HG02885 (cell line): ENCODE measurements around the gene NOVA2.
A peak's percentile ranks its signal among the peaks of the same experiment; 100 is the strongest.

ENCODE experiments used
- ATAC-seq: cut with Tn5 transposase; IDR thresholded peaks from one replicate; pipeline ENCODE4 v1.9.1; 2021; ENCODE audit warnings: mild to moderate bottlenecking; ENCODE audit not compliant: unreplicated experiment, poor library complexity

Gene NOVA2

DNA sequence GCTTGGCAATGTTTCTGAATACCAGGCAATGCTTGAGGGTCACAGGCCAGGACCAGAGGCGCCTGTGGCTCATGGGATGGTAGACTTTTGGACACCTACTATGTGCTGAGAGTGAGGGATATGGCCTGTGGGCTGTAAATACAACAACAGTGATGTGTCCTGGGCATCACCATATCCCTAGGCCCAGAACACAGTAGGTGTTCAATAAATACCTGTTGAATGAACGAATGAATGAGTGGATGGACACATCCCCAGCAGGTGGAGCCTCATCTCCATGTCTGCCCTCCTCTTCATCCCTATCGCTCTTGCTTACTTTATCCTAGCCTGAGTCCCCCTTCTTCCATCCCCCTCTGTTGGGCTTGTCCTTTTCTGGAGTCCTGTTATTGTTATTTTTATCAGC, 42.6 kb downstream of the NOVA2 start:
- no peak for ATAC-seq

DNA sequence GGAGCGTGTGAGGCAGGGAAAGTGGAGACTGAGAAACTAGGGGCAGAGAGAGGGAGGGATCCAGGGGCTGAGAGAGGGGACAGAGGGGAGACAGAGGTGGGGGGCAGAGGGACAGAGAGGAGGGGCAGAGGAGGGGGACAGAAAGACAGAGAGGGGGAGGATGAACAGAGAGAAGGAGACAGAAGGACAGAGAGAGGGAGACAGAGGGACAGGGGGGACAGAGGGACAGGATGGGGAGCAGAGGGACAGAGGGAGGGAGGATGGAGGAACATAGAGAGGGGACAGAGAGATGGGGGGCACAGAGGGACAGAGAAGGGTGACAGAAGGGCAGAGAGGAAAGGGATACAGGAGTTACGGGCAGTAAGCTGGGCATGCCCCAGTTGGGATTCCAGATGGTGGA, 44.4 kb downstream of the NOVA2 start:
- no peak for ATAC-seq

DNA sequence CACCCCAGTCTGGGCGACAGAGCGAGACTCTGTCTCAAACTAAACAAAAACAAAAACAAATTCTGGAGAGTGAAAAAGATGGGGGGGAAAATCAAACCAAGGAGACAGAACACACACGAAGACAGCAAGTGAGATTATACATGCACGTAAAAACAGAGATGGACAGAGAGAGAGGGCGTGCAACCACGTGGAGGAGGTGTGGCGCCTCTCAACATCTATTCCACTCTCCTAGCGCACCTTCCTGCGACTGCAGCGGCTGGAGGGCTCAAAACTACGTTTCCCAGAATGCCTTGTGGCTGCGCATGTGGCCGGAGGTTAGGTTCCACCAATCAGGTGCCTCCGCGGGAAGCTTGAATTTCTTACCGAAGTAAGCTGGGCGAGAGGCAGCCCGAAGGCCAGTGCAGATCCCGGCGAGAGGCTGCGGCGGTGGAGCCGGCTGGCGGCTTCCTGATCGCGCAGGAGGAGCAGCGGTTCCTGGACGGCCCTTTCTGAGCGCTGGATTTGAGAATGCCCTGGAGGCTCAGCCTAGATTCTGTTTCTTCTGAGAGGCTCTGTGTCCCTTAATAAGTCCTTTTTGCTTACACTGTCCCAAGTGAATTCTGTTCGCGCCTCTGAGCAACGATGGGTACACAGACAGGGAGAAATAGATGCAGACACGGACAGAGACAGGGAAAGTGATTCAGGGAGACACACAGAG, 46.0 kb downstream of the NOVA2 start:
- no peak for ATAC-seq

DNA sequence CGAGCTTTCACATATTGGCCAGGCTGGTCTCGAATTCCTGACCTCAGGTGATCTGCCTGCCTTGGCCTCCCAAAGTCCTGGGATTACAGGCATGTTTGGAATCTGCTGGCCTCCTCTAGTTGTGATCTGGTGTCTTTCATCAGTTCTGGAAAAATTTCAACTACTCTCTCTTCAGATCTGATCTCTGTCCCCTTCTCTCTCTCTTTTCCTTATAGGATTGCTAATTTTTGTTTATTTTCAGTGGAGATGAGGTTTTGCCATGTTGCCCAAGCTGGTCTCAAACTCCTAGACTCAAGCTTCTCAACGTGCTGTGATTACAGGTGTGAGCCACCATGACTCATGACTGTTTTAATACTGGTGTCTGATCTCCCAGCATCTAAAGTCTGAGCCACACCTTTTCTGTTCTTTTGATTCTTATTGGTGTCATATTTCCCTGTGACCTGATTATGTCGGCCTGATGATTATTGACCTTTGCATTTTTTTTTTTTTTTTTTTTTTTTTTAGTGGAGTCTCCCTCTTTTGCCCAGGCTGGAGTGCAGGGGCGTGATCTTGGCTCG, 48.7 kb downstream of the NOVA2 start:
- ATAC-seq = no peak

DNA sequence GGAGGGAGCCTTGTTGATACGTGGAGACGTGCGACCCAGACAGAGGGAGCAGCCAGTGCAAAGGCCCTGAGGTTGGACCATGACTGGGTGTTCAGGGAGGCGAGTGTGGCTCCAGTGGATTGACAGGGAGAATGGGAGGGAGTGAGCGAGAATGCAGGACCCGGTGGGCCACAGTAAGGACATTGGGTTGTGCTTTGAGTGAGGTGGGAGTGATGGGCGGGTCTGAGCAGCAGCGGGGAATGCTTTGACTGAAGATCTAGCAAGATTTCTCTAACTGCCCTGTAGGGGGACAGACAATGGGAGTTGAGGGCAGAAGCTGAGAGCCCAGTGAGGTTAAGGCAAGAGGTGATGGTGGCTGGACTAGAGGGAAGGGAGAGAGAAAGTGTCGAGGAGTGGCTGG, 51.4 kb downstream of the NOVA2 start:
- no peak for ATAC-seq

DNA sequence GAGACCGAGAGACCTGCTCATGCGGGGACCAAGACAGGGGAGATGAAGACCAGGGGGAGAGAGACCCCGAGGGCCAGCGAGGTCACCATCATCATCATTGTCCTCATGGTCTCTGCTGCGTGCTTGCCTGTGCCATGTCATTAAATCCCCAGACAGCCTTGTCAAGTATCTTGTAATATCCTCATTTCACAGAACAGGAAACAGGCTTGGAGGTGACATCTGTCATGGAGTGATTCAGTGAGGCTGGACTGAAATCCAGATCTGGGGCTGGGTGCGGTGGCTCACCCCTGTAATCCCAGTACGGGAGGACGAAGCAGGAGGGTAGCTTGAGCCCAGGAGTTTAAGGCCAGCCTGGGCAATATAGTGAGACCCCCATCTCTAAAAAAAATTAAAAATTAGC, 53.2 kb downstream of the NOVA2 start:
- ATAC-seq = no peak

DNA sequence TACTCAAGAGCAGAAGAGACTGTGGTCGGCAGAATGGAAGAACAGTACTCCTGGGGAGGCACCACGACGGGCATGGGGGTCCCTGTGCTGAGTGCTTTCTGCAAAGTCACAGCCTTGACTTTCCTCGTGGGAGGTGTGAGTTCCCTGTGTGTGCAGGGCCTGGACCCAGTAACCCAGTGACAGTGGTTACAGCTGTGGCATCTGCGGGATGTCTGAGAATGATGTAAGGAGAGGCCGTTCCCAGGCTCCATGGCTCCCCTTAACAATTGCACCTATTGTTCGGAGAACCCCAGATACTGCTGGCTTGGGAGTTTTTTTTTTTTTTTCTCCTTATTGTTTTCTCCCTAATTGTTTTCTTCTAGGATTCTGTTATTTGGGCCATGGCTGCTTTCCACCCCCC, 54.0 kb downstream of the NOVA2 start:
- ATAC-seq = no peak

DNA sequence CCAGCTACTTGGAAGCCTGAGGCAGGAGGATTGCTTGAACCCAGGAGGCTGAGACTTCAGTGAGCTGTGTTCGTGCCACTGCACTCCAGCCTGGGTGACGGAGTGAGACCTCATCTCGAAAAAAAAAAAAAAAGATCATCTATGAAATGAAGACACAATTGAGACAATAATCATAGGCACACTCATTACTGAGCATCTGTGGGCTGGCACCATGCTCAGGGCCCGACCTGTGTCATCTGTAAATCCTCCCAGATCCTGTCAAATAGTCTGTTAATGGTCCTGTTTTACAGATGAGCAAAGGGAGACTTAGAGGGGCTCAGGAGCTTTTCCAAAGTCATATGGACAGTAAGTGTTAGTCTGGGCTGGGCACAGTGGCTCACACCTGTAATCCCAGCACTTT, 54.9 kb downstream of the NOVA2 start:
- ATAC-seq = no peak

DNA sequence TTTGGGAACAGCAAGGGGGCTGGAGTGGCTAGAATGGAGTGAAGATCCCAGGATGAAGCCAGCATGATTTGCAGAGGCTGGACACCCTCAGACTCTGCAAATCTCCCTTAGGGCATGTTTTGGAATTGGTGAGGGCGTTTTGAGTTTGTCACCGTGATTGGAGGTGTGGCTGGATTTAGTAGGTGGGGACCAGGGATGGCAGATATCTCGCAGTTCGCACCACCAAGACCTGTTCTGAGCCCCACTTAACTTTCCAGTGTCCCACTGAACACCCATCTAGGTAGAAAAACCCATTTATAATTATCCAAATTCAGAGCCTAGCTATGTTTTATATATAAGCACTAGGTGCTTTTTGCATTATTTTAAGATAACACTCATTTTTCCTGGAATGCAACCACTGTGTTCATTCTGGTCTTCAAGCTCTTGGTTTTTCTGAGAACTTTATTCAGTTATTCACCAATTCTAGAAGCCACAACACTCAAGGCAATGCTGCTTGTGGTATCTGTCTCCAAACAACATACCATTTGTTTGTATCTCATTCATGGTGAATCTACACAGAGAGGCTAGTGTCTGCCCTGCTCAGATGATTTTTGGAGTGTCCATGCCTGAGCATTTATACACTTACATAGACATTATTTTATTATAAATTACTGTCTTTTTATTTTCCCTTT, 56.1 kb downstream of the NOVA2 start:
- no peak for ATAC-seq

DNA sequence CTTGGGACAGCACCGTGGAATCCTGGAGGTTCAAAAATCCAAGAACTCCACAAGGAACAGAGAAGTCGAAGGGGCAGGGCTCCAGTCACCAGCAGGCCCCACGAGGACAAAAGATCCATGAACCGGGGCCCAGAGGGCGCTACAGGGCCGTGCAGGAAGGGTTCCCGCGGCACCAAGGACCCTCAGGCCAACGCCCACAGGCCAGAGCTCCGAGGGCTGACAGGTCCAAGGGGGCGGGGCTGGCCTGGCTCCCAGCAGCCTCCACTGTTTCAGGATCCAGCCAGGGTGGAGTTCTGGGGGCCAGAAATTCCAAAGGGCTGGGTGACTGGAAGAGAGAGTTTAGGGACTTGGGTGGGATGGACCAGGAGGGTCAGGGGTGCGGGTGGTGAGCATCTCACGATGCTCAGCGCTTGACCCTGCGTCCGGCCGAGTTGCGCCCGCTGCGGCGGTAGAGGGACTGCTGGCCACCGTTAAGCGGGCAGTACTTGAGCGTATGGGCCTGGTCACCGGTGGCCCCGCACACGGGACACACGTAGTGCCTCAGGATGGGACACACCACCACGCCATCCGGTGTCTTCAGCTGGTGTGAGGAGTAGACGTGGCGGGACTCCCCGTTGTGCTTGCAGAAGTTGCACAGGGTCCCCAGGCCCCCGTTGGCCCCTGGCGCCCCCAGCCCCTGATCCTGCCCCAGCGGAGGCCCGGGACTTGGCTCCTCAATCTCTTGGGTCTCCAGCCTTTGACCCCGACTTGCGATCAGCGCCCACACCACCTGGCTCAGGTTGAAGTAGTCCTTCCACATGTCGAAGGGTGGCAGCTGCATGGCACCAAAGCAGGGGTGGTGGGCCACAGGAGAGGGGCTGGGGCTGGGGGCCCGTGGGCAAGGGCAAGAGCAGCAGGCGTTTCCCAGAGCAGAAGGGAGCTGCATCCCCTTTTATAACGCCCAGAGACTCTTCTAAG, 59.5 kb downstream of the NOVA2 start, which contains the start of gene NANOS2:
Gene NANOS2 (minus strand): TSS at position 905 of the 957 bp plus-strand sequence. CDS start 85 bp downstream, at position 820.
- ATAC-seq = no peak

DNA sequence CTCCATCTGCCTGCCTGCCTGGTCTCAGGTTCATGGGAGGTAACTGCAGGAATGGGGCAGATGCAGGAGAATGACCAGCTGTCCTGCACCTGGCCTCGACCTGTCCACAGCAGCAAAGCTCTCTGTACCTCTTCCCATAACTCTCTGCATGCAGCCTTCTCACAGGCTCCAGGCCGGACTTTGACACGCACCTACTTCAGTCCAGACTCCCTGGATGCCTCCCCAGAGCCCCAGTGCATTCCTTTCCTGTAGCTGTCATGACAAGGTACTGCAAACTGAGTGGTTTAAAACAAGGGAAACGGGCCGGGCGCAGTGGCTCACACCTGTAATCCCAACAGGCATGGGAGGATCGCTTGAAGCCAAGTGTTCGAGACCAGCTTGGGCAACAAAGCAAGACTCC, 62.4 kb downstream of the NOVA2 start:
- ATAC-seq = no peak

DNA sequence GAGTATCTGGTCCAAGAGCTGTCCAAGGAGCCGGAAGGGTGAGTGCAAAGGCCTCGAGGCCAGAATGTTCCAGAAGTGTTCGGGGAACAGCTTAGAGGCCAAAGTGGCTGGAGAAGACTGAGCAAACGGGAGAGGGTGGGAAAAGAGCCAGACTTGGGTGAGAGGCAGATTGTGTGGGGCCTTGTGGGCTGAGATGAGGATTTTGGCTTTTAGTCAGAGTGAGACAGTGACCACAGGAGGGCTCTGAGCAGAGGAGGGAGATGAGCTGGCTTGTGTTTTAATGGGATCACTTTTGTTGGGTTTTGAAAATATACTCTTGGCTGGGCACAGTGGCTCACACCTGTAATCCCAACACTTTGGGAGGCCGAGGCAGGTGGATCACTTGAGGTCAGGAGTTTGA, 64.7 kb downstream of the NOVA2 start:
- ATAC-seq = no peak

DNA sequence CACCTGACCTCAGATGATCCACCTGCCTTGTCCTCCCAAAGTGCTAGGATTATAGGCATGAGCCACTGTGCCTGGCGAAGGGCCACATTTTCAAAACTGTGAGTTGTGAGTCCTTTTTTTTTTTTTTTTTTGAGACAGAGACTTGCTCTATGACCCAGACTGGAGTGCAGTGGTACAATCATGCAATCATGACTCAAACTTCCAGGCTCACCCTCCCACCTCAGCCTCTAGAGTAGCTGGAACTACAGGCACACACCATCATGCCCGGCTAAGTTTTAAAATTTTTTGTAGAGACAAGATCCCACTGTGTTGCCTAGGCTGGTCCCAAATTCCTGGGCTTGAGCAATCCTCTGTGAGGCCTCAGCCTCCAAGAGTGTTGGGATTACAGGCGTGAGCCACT, 67.4 kb downstream of the NOVA2 start:
- ATAC-seq = no peak

DNA sequence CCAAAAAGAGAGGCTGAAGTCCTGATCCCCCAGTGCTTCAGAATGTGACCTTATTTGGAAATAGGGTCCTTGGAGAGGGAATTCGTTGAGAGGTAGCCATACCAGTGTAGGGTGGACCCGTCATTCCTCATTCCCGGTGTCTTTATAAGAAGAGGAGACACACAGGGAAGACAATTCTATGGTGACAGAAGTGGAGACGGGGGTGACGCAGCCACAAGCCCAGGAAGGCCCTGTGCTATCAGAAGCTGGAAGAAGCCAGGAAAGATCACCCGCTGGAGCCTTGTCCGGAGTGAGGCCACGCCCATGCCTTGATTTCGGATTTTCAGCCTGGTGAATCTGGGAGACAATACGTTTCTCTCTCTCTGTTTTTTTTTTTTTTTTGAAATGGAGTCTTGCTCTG, 68.7 kb downstream of the NOVA2 start:
- ATAC-seq = no peak

DNA sequence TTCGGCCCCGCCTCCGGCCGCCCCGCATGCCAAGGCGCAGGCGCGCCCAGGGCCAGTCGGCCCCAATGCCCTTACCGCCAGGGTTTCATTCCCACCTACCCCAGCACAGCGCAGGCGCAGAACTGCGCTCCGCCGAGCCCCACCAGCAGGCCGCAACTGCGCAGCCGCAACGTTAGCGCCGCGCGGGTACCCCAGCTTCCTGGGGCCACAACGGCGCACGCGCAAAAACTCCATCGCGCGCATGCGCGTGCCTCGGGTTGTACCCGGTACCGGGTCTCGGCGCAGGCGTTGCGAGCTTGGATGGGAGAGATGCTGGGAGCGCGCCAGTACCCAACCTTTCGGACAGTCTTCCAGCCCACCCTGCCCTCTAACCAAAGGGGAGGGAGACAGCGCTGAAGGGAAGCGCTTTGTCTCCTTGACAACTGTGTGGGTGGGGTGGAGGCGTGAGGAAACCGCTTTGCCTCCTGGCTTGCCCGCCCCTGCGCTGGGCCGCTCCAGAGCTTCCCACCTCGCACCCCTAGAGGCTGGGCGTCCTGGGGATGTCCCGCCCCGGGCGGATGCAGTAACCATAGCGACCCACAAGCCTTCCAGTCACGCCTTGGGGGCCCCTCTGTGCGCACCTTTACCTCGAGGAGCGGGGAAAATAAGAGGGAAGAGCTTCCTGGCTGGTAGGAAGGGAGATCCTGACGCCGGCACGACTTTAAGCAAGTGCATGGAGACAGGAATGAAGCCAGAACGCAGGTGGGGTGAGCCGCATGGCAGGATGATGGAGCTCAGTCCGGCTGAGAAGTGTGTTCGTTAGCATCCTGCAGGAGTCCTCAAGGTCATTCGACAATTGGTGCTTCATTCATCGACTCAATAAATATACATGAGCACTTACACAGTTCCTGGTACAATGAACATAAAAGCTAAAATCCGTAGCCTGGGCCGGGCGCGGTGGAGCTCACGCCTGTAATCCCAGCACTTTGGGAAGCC, 70.7 kb downstream of the NOVA2 start:
- peak; percentile 83 for ATAC-seq

DNA sequence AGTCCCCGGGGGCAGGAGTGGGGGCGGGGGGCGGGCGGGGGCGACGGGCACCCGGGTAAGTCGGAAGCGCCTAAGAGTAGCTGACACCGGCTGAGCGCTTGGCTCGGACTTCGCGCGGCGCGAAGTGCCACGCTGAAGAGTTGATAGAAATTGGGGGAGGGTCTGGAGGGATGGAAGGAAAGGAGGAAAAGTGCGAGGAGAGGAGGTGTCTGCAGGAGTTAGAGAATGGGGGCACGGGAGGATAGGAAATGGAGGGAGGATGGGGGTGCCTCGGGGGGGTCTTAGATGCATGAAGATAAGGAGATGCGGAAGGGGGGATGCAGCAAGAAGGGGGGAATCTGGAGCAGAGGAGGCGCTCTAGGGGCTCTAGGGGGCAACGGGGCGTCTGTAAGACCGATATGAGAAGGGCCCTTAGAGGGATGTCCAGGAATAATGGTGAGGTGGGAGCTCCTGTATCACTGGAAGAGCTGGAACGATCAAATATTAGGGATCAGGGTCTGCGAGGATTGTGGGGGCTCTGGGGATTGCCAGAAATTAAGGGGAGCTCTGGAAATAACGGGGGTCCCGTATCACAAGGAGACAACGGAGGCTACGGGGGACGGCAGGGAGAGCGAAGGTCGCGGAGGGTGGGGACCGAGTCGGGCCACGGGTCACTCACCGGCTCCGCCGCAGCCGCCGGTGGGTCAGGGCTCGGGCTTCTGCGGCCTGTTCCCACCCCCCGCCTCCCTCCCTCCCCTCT, 71.6 kb downstream of the NOVA2 start, which contains the start of gene MYPOP:
Gene MYPOP (minus strand): TSS at position 702 of the 739 bp plus-strand sequence. CDS start 840 bp downstream, outside the sequence.
- no peak for ATAC-seq

DNA sequence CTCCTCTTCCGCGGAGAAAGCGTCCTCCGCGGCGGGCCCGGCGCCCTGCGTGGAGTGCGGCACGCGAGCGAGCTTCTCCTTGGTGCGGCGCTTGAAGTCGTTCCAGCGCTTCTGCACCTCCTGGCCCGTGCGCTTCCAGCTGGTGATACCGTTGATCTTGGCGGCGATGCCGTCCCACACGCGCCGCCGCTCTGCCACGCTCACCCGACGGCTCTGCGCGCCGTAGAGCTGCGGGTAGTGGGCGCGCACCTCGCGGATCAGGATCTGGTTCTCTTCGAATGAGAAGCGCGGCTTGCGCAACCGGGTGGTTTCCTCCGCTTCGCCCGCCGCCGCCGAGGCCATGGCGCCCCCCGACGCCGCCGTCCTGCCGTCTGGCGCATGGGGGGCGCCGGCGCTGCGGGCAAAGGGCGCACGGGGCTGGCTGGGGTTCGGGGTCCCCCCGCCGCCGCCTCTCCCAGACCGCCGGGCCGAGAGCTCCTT, 72.2 kb downstream of the NOVA2 start:
- no peak for ATAC-seq

DNA sequence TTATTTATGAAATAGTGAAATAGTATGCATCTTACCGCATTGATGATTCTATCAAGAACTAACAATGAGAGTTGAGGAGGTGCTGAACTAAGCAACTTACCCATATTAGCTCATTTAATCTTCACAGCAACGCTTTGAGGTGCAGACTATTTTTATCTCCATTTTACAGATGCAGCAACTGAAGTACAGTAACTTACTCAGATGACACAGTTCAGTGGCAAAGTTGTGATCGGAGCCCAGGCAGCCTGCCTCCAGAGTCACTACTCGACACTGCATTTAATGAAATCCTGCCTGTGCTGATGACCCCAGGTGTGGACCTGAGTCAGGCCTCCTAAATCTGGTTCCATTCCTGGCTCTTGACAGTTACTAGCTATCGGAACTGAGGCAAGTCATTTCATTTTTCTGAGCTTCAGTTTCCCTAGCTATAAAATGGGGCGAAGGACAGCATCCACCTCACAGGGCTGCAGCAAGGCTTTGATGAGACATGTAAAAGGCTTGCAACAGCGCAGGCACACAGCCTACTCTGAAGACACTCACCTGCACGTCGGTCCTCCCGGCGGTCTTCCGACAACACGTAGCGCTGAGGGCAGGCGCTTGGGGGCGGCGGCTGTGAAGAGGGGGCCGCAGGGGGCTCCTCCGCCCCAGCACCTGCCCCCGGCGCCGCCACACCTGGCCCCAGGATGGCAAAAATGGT, 72.8 kb downstream of the NOVA2 start:
- ATAC-seq = no peak
